Epithelial cell of prostate (primary cell): ENCODE results near the gene POLR2A.
A peak's percentile ranks its signal among the peaks of the same experiment; 100 is the strongest.
"Not testable (repeated sequence)": the region's sequence is repeated elsewhere in the genome, so short reads cannot be mapped to it uniquely, and the experiment has no call there.

Experiments used
- DNase-seq: peaks from one replicate; pipeline ENCODE4 v3.0.0-alpha.2; 2011; ENCODE audit warnings: low read depth, low spot score
- H3K27ac ChIP-seq: fragments of 450-650 bp; 2 replicates; pipeline ENCODE4 v1.5.1; 2017; ENCODE audit warnings: mild to moderate bottlenecking

Gene POLR2A

DNA sequence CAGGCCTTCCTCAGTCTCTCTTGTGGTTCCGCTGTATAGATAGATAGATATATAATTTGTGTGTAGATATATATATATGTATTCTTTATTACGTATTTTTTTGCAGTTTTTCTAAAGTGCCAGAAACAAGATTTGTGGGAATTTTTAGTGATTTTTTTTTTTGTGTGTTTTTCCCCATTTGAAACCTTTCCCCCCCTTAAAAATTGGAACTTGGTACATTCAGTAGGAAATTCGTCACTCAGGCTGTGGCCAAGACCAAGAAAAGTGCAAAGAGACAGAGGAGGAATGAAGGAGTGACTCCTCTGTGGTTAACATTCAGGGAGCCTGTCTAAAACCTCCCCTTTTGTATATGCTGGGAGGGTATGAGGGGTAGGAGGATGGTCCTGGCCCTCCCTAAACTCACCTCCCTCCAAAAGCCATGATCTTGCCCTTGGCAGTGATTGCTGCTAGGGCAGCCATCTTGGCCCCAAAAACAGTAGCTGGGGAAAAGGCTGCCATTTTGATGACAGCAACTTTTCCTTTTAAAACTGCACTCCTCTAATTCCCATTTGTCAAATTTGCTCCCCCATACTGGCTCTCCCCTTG is 24.1 kb upstream of the POLR2A start:
- peak overlapping the region; percentile 36 for H3K27ac ChIP-seq
- DNase-seq: no peak

DNA sequence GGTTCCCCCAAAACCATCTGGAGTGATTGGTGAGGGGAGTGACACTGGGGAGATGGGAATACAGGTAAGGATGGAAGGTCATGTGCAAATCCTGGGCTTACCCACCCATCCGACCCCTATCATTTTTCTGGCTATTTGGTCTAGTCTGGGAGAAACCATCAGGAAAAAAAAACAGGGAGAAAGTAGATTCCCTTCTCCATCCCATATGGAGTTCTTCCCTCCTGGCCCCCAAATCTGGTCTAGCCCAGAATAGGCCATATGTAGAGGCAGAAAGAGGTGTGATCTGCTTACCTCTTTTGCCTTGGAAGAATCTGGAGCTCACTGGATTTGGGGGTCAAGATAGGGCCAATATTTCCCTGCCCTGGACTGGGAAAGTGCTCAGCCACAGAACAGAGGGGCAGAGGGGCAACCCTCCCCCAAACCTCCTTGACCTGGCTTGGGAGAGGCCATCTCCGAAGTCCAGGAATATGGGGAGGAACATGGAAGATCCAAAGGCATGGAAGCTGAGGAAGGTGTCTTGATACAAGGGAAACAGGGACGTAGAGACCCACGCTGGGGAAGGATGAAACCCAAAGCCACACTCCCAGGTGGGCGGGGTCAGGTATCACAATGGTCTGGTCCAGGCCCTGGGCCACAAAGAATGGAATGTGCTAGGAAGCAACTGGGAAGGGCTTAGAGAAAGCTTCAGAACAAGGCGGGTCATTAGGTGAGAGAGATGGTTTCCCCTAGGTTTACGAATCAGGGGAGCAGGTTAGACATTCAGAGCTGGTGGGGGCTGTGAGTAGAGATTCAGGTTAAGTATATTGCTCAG is 23.1 kb upstream of the POLR2A start:
- no peak for DNase-seq
- H3K27ac ChIP-seq: peak overlapping the region; percentile 36

DNA sequence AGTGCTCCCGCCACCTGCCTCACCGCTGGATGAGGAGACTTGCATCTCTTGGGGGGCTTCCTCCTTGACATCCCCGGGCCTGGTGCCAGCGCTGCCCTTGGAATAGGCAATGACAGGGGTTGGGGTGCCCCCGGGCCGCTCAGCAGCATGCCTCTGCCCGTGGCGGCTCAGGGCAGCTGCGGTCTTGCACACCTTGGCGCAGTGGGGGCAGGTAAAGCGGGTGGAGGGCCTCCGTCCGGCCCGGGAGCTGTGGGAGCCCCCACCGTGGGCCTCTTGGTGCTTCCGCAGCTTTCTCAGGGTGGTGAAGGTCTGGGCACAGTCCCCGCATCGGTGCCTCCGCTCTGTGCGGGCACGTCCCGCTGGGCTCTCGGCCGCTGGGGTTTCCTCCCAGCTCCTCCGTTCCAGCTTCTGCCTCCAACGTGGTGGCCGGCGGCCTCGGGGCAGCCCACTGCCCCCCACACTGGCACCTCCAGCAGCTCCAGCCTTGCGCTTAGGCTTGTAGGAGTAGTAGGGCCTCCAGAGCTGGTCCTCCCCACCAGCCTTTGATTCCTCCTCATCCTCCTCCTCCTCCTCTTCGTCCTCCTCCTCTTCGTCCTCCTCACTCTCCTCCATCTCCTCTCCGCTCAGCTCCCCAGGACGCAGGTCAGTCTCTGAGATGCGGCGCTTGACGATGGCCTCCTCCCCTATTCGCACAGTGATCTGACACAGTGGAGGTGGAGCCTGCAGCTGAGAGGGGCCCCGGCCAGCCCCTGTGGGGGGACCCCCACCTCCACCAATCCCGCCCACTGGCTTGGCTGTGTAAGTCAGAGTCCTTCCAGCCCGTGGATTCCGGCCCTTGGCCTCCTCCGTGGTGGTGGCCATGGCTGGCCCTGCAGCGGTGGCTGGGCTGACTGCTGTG is 21.4 kb upstream of the POLR2A start:
- no peak overlapping the region for H3K27ac ChIP-seq
- no peak for DNase-seq

DNA sequence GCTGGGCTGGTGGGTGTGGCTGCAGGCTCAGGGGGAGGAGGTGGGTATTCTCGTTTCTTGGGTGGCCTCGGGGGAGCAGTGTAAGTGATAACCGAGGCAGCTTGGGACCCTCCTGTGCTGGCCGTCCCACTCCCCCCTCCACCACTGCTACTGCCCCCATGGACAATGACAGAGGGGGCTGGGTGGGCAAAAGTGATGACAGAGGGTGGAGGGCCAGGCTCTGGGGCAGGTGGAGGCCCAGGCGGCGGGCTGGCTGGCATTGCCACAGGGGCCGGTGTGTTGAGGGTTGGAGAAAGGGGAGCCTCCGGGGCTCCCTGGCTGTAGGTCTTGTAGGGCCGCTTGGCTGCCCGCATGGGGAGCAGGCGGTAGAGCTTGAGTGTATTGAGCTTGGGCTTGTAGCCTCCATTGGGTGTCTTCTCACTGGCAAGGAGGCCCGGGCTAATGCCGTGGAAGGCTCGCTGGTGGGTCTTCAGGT is 20.8 kb upstream of the POLR2A start:
- no peak for DNase-seq
- H3K27ac ChIP-seq: peak overlapping the region; percentile 35

- DNase-seq: no peak
- H3K27ac ChIP-seq: peak overlapping the region; percentile 35
Observed at GRCh38 chr17:7464081-7464480, 20.1 kb upstream of the POLR2A start.

DNA sequence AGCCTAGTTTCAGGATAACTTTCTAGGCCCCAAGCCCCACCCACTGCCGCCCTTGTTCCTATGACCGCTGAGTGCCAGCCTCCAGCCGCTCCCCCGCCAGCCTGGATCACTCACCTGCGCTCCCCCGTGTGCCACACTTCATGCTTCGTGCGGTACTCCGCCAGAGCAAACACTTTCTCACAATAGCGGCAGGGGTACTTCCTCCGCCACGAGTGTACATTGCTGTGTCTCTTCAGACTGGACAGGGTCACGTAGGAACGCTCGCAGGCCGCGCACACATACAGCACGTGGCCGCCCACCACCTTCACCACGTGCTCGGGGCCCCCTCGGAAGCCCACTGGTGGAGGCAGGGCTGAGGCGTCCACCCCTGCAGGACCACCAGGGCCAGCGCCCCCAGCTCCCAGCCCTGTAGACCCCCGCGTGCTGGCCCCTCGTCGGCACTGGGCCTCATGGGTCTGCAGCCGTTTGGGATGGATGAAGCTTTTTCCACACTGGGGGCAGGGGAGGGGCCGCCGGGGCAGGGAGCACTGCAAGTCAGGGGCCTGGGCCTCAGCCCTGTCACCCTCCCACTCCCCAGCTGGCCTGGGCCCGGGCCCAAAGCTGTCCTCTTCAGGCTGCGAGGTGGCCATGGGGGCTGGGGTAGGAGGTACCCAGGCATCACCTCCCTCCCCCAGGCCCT is 18.4 kb upstream of the POLR2A start:
- H3K27ac ChIP-seq: no peak overlapping the region

DNA sequence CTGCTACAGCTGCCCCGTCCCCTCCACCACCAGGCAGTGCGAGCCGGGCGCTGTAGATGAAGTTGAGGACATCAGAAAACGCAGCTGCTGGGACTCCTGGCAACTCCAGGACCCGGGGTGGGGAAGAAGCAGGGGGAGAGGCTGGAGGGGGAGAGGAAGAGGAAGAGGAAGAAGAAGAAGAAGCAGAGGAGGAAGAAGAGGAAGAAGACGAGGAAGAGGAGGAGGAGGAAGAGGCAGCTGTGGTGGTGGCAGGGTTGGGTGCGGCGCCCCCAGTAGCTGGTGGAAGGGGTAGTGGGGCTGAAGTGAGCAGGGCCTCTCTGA is 17.9 kb upstream of the POLR2A start:
- DNase-seq: no peak
- H3K27ac ChIP-seq: no peak overlapping the region

More for the DNA sequence above, 18.4 kb upstream of the POLR2A start:
- no peak for DNase-seq

DNA sequence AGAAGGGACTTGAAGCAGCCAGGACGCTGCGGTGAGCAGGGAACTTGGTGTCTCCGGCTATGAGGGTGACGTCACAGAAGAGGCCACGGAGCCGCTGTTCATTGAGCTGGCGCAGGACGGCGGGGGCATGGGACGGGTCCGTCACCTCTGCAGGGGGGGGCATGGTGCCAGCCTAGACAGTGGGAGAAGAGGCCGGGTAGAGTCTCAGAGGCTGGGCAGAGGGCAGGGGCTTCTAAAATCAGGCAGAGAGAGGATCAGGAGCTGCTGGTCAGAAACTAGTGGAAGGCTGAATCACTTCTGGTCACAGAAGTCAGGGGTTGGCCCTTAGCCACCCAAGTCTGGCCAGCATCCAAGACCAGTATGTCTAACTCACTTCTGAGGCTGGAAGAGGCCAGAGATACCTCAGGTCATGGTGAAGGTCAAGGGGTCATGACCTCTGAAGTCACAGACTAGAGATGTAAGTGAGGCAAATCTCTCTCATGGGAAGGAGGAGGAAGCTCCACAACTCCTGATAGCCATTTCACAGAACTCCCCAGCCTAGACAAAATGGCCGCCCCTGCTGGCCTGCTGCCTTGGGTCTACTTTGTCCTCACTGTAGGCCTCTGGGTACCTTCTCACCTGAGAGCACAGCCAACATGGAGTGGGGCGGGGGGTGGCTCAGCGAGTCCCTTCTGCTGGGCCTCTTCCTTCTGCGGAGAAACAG is 17.4 kb upstream of the POLR2A start:
- H3K27ac ChIP-seq: no peak overlapping the region
- DNase-seq: no peak

DNA sequence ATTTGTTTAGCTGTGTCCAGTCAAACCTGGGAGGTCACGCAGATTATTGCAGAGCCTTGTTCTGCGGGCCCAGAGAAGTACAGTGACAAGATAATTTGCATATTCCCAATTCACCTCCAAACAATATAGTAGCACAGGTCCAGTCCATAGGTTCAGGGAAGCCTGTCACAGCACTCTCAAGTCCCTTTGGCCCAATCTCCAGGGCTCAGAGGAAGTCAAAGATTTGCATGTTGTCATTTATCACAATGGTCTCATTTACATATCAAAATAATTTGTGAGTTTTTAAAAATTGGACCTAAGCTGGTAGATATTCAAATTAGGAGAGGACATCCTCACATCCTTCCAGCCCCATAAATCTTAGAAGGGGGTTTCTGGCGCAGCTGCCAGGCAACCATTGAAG is 16.7 kb upstream of the POLR2A start:
- no peak for DNase-seq
- H3K27ac ChIP-seq: no peak overlapping the region

DNA sequence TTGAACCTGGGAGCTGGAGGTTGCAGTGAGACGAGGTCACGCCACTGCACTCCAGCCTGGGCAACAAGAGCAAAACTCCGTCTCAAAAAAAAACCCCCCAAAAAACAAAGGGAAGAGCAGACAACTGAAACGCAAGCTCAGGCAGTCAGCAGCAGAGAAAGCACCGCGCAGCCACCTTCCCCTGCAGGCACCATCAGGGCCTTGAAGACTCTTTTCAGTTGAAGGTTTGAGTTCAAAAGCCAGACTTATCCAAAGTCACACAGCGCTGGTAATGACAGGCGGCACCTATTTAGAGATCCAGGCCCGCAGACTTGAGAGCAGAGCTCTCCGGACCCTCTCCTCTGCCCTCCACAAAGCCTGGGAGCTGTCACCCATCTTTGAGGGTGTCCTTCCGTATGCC is 15.9 kb upstream of the POLR2A start:
- no peak for DNase-seq
- H3K27ac ChIP-seq: no peak overlapping the region

GRCh38 chr17:7468804-7469389 is 15.3 kb upstream of the POLR2A start:
- no peak for DNase-seq
- H3K27ac ChIP-seq: no peak overlapping the region

GRCh38 chr17:7469843-7470242 is 14.3 kb upstream of the POLR2A start:
- not testable (repeated sequence) for DNase-seq, H3K27ac ChIP-seq

GRCh38 chr17:7470457-7470973 is 13.7 kb upstream of the POLR2A start:
- not testable (repeated sequence) for H3K27ac ChIP-seq, DNase-seq

DNA sequence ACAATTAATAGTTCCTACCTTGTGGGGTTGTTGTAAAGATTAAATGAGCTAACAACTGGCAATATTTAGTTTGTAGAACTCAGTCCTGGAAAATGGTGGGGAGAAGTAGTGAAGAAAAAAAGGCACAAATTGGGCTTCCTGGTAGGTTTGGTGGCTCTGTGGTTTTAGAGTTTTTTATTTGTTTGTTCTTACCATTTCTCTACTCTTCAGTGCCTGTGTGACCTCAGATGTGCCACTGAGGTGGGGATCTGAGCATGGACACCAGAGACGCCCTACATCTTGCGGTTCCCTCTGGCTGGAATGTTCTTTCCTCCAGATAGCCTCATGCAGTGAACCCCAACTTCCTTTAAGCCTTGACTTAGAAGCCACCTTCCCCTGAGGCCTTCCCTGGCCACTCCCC is 12.4 kb upstream of the POLR2A start:
- DNase-seq: no peak
- no peak overlapping the region for H3K27ac ChIP-seq

- DNase-seq: not testable (repeated sequence)
Observed at GRCh38 chr17:7474767-7475166, 9.4 kb upstream of the POLR2A start.

GRCh38 chr17:7475764-7476422 is 8.3 kb upstream of the POLR2A start:
- peak overlapping the region; percentile 95 for H3K27ac ChIP-seq
- DNase-seq: no peak

More at GRCh38 chr17:7474767-7475166, 9.4 kb upstream of the POLR2A start:
- H3K27ac ChIP-seq: peak overlapping the region; percentile 95

DNA sequence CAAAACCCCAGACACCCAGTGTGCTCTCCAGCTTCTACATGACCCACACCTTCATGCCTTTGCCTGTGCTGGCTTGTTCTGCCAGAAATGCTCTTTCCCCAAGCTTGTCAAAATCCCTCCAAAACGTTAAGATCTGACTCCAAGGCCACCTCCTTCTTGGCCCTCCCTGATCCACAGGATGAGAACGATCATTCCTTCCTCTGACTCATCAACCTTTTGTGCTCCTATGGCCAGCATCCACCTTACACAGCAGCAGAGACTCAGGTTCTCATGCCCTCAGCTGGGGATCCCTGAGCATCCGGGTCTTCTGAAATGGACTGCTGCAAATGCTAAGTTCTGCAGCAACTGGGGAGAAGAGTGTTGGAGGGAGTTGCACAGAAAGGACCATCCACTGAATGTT is 7.7 kb upstream of the POLR2A start:
- peak; percentile 73 for DNase-seq
- peak overlapping the region; percentile 95 for H3K27ac ChIP-seq

DNA sequence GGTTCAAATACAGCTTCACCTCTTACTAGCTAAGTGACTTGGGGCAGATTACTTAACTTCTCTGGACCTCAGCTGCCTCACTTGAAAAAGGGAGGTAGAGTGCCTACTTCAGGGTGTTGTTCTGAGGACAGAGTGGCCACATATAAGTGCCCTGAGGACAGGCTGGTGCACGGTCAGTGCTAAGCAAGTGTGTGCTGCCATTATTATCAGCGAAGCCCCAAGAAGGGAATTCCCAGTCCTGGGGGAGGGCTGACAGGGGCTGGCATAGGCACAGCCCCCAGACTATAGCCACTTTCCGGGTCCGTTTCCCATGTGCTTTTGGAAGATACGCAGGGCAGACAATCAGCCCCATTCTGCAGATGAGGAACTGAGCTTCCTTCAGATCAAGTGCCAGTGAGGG is 7.2 kb upstream of the POLR2A start:
- H3K27ac ChIP-seq: peak overlapping the region; percentile 95
- no peak for DNase-seq
